Measurements from ENCODE around the gene FAAP20.
A peak's percentile ranks its signal among the peaks of the same experiment; 100 is the strongest.

The FAAP20 gene

DNA sequence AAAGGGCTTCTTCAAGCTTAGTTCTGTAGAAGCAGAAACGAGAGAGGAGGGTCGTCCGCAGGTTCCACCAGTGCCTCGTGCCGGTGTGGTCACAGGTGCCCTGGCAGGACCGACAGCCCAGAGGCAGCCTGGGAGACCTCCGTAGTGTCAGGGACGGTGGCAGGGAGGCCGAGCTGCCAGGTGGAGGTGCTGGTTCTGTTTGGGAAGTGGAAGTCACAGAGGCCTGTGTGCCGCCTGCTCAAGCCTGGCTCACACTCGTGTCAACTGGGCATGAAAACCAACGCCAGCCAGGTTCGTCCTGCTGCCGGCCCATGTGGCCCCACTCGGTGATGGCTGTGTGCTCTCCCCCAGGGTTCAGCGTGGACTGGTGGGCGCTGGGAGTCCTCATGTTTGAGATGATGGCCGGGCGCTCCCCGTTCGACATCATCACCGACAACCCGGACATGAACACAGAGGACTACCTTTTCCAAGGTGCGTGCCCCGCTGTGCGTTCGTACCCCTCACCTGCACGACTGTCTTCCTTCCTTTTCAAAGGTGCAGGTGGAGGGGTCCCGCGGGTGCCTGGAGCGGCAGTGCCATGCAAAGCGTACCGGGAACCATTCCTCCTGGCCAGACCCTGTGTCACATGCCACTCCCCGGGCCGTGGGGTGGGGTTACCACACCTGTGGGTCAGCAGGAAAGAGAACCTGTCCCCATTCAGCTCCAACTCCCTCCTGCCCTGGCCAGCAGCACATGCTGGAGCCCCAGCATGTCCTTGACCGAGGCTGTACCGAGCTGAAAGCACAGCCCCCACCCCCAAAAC lies 20.8 kb downstream of the FAAP20 start:
- no peak overlapping the region for H4K91ac ChIP-seq (ENCODE audit: low read depth, low read length, poor library complexity)
- H3K14ac ChIP-seq (ENCODE audit: low read length): no peak overlapping the region
- WGBS, 2 donors (ENCODE audit: extremely low coverage in 2 of 2, insufficient read length in 2 of 2, insufficient replicate concordance in 1 of 2): no CpG with 5 or more reads among the region's 37 CpGs

DNA sequence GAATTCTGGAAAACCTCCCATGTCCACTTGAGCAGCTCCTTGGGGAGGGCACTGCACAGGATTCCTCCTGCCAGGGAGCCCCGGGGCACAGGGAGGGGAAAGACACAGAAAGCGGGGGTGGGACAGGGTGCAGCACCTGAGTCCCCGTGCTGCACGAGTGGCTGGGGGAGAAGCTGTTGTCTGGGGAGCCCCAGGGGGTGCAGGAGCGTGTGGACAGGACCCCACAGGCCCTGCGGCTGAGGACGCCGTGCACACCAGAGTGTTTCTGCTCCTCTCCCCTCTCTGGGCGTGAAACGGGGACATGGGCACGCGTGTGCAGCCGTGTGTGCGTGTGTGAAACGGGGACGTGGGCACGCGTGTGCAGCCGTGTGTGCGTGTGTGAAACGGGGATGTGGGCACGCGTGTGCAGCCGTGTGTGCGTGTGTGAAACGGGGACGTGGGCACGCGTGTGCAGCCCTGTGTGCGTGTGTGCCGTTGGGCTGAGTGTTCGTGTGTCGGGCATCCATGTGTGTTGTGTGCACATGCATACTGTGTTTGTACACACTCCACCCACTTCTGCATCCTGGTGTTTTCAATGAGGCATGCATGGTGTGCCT lies 21.9 kb downstream of the FAAP20 start:
- DNase-seq (ENCODE audit: low spot score): no peak
- Histone ChIP-seq H3K36me3 (replicated peaks in 1 of 2; ENCODE audit: control insufficient read depth in 2 of 2, insufficient read depth in 2 of 2, low read length in 2 of 2) (peaks cover 0 to 14% of the 10 kb centered on the region in 2 donors), H3K27me3 (ENCODE audit: control insufficient read depth in 3 of 3, insufficient read depth in 3 of 3, low read depth in 1 of 3, low read length in 3 of 3) (peaks cover 0 to 6% (median 0%) of the 10 kb centered on the region in 3 experiments), H2BK15ac (ENCODE audit: low read length) (no peak overlapping the region), H3K4me1 (ENCODE audit: control insufficient read depth in 2 of 2, insufficient read depth in 1 of 2, low read depth in 1 of 2, low read length in 2 of 2) (no peaks in the 10 kb centered on the region), H2BK120ac (ENCODE audit: low read depth, low read length) (no peak overlapping the region), H3K27ac (replicated peaks; ENCODE audit: low read length) (no peak overlapping the region), H3K79me1 (ENCODE audit: low read depth, low read length) (peaks cover 2% of the 10 kb centered on the region), H3K4me3 (ENCODE audit: low read length in 2 of 2) (peak overlapping the region in 1 of 2 donors; percentile 4), H4K91ac (ENCODE audit: low read depth, low read length, poor library complexity) (no peak overlapping the region), H3K9ac (ENCODE audit: low read depth, low read length, poor library complexity) (peak overlapping the region; percentile 24), H3K4ac (ENCODE audit: low read length) (no peak overlapping the region), H3K23ac (ENCODE audit: low read depth, low read length, poor library complexity) (peak overlapping the region; percentile 91), H3K9me3 (replicated peaks in 1 of 2; ENCODE audit: control insufficient read depth in 2 of 2, insufficient read depth in 1 of 2, low read depth in 1 of 2, low read length in 2 of 2) (no peaks in the 10 kb centered on the region), H2BK5ac (ENCODE audit: low read length) (no peak overlapping the region), H3K18ac (ENCODE audit: low read length) (no peak overlapping the region), H3K14ac (ENCODE audit: low read length) (peak overlapping the region; percentile 21), H2AK5ac (ENCODE audit: low read depth, low read length) (no peak overlapping the region), H2AFZ (ENCODE audit: low read length) (no peak overlapping the region), H4K8ac (ENCODE audit: low read depth, low read length) (no peak overlapping the region), H2BK12ac (ENCODE audit: low read length) (no peak overlapping the region), H3K4me2 (ENCODE audit: insufficient read depth, low read length, poor library complexity, severe bottlenecking) (no peak overlapping the region)
- WGBS, 2 donors (ENCODE audit: extremely low coverage in 2 of 2, insufficient read length in 2 of 2, insufficient replicate concordance in 1 of 2): no CpG with 5 or more reads among the region's 33 CpGs

More for the DNA sequence above, 20.8 kb downstream of the FAAP20 start:
- Histone ChIP-seq H3K36me3 (replicated peaks in 1 of 2; ENCODE audit: control insufficient read depth in 2 of 2, insufficient read depth in 2 of 2, low read length in 2 of 2) (peaks cover 0 to 20% of the 10 kb centered on the region in 2 donors), H3K79me1 (ENCODE audit: low read depth, low read length) (peaks cover 7% of the 10 kb centered on the region), H2BK5ac (ENCODE audit: low read length) (no peak overlapping the region), H3K9me3 (replicated peaks in 1 of 2; ENCODE audit: control insufficient read depth in 2 of 2, insufficient read depth in 1 of 2, low read depth in 1 of 2, low read length in 2 of 2) (no peaks in the 10 kb centered on the region), H3K27ac (replicated peaks; ENCODE audit: low read length) (no peak overlapping the region), H3K4me3 (ENCODE audit: low read length in 2 of 2) (no peak overlapping the region), H3K18ac (ENCODE audit: low read length) (peak overlapping the region; percentile 40), H2AK5ac (ENCODE audit: low read depth, low read length) (no peak overlapping the region), H2AFZ (ENCODE audit: low read length) (no peak overlapping the region), H3K4ac (ENCODE audit: low read length) (no peak overlapping the region), H3K9ac (ENCODE audit: low read depth, low read length, poor library complexity) (no peak overlapping the region), H2BK120ac (ENCODE audit: low read depth, low read length) (no peak overlapping the region), H3K4me2 (ENCODE audit: insufficient read depth, low read length, poor library complexity, severe bottlenecking) (no peak overlapping the region), H3K4me1 (ENCODE audit: control insufficient read depth in 2 of 2, insufficient read depth in 1 of 2, low read depth in 1 of 2, low read length in 2 of 2) (no peaks in the 10 kb centered on the region), H2BK12ac (ENCODE audit: low read length) (no peak overlapping the region), H3K27me3 (ENCODE audit: control insufficient read depth in 3 of 3, insufficient read depth in 3 of 3, low read depth in 1 of 3, low read length in 3 of 3) (peaks cover 0 to 6% (median 0%) of the 10 kb centered on the region in 3 experiments), H4K8ac (ENCODE audit: low read depth, low read length) (no peak overlapping the region), H3K23ac (ENCODE audit: low read depth, low read length, poor library complexity) (peak overlapping the region; percentile 75), H2BK15ac (ENCODE audit: low read length) (no peak overlapping the region)
- DNase-seq (ENCODE audit: low spot score): no peak

DNA sequence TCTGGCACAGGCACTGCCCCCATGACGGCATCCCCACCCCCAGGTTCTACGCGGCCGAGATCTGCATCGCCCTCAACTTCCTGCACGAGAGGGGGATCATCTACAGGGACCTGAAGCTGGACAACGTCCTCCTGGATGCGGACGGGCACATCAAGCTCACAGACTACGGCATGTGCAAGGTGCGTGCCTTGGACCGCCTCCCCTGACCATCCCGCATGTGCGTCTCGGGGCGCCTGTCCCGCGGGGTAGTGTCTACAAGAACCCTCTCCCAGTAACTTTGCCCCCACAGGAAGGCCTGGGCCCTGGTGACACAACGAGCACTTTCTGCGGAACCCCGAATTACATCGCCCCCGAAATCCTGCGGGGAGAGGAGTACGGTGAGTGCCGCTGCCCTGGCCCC lies 22.6 kb downstream of the FAAP20 start:
- H3K36me3 ChIP-seq (replicated peaks in 1 of 2; ENCODE audit: control insufficient read depth in 2 of 2, insufficient read depth in 2 of 2, low read length in 2 of 2): peaks cover 0 to 11% of the 10 kb centered on the region in 2 donors
- H3K4me3 ChIP-seq (ENCODE audit: low read length in 2 of 2): peak overlapping the region in 1 of 2 donors; percentile 62
- H2BK120ac ChIP-seq (ENCODE audit: low read depth, low read length): no peak overlapping the region
- peaks cover 0 to 6% (median 0%) of the 10 kb centered on the region in 3 experiments for H3K27me3 ChIP-seq (ENCODE audit: control insufficient read depth in 3 of 3, insufficient read depth in 3 of 3, low read depth in 1 of 3, low read length in 3 of 3)
- no peaks in the 10 kb centered on the region for H3K4me1 ChIP-seq (ENCODE audit: control insufficient read depth in 2 of 2, insufficient read depth in 1 of 2, low read depth in 1 of 2, low read length in 2 of 2)
- no peak overlapping the region for H2AK5ac ChIP-seq (ENCODE audit: low read depth, low read length)
- peaks cover 2% of the 10 kb centered on the region for H3K79me1 ChIP-seq (ENCODE audit: low read depth, low read length)
- WGBS, 2 donors (ENCODE audit: extremely low coverage in 2 of 2, insufficient read length in 2 of 2, insufficient replicate concordance in 1 of 2): no CpG with 5 or more reads among the region's 26 CpGs
- no peak overlapping the region for H3K14ac ChIP-seq (ENCODE audit: low read length)
- no peak overlapping the region for H3K4ac ChIP-seq (ENCODE audit: low read length)
- H3K4me2 ChIP-seq (ENCODE audit: insufficient read depth, low read length, poor library complexity, severe bottlenecking): no peak overlapping the region
- H2AFZ ChIP-seq (ENCODE audit: low read length): no peak overlapping the region
- no peak overlapping the region for H3K9ac ChIP-seq (ENCODE audit: low read depth, low read length, poor library complexity)
- no peak overlapping the region for H4K8ac ChIP-seq (ENCODE audit: low read depth, low read length)
- no peak overlapping the region for H3K27ac ChIP-seq (replicated peaks; ENCODE audit: low read length)
- no peak overlapping the region for H2BK12ac ChIP-seq (ENCODE audit: low read length)
- no peak overlapping the region for H2BK15ac ChIP-seq (ENCODE audit: low read length)
- H3K18ac ChIP-seq (ENCODE audit: low read length): no peak overlapping the region
- DNase-seq (ENCODE audit: low spot score): no peak
- no peak overlapping the region for H3K23ac ChIP-seq (ENCODE audit: low read depth, low read length, poor library complexity)
- no peaks in the 10 kb centered on the region for H3K9me3 ChIP-seq (replicated peaks in 1 of 2; ENCODE audit: control insufficient read depth in 2 of 2, insufficient read depth in 1 of 2, low read depth in 1 of 2, low read length in 2 of 2)
- H2BK5ac ChIP-seq (ENCODE audit: low read length): no peak overlapping the region
- H4K91ac ChIP-seq (ENCODE audit: low read depth, low read length, poor library complexity): no peak overlapping the region

DNA sequence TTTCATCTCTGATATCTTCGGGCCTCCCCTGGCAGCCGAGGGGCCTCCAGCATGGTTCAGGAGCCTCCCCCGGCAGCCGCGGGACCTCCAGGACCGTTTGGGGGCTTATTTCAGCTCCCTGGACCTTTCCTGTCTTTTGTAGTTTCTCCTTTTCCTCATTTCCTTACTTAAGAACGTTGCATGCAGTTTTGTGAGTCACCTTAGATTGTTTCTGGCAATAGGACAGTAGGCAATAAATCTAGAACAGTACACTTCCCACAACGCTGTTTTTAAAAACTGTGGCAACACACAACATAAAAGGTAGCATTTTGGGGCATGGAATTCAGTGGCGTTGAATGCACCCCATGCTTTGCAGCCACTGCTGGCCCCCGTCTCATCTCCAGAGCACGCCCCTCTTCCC lies 24.4 kb downstream of the FAAP20 start:
- H3K27ac ChIP-seq (replicated peaks; ENCODE audit: low read length): no peak overlapping the region
- no peak overlapping the region for H2BK12ac ChIP-seq (ENCODE audit: low read length)
- no peaks in the 10 kb centered on the region for H3K4me1 ChIP-seq (ENCODE audit: control insufficient read depth in 2 of 2, insufficient read depth in 1 of 2, low read depth in 1 of 2, low read length in 2 of 2)
- no peak overlapping the region for H4K91ac ChIP-seq (ENCODE audit: low read depth, low read length, poor library complexity)
- no peak overlapping the region for H3K18ac ChIP-seq (ENCODE audit: low read length)
- H3K9me3 ChIP-seq (replicated peaks in 1 of 2; ENCODE audit: control insufficient read depth in 2 of 2, insufficient read depth in 1 of 2, low read depth in 1 of 2, low read length in 2 of 2): no peaks in the 10 kb centered on the region
- no peak overlapping the region for H3K14ac ChIP-seq (ENCODE audit: low read length)
- no peak overlapping the region for H2AFZ ChIP-seq (ENCODE audit: low read length)
- H3K36me3 ChIP-seq (replicated peaks in 1 of 2; ENCODE audit: control insufficient read depth in 2 of 2, insufficient read depth in 2 of 2, low read length in 2 of 2): peaks cover 0 to 8% of the 10 kb centered on the region in 2 donors
- H3K27me3 ChIP-seq (ENCODE audit: control insufficient read depth in 3 of 3, insufficient read depth in 3 of 3, low read depth in 1 of 3, low read length in 3 of 3): peaks cover 0 to 6% (median 0%) of the 10 kb centered on the region in 3 experiments
- no peak overlapping the region for H2BK15ac ChIP-seq (ENCODE audit: low read length)
- no peak overlapping the region for H2AK5ac ChIP-seq (ENCODE audit: low read depth, low read length)
- H3K23ac ChIP-seq (ENCODE audit: low read depth, low read length, poor library complexity): peak overlapping the region; percentile 52
- H2BK5ac ChIP-seq (ENCODE audit: low read length): no peak overlapping the region
- H2BK120ac ChIP-seq (ENCODE audit: low read depth, low read length): no peak overlapping the region
- no peak overlapping the region for H3K4me3 ChIP-seq (ENCODE audit: low read length in 2 of 2)
- no peak for DNase-seq (ENCODE audit: low spot score)
- WGBS, 2 donors (ENCODE audit: extremely low coverage in 2 of 2, insufficient read length in 2 of 2, insufficient replicate concordance in 1 of 2): no CpG with 5 or more reads among the region's 11 CpGs
- H3K4me2 ChIP-seq (ENCODE audit: insufficient read depth, low read length, poor library complexity, severe bottlenecking): no peak overlapping the region
- no peak overlapping the region for H4K8ac ChIP-seq (ENCODE audit: low read depth, low read length)
- H3K79me1 ChIP-seq (ENCODE audit: low read depth, low read length): no peaks in the 10 kb centered on the region
- no peak overlapping the region for H3K9ac ChIP-seq (ENCODE audit: low read depth, low read length, poor library complexity)
- H3K4ac ChIP-seq (ENCODE audit: low read length): no peak overlapping the region
